ENCODE measurements around the gene NFX1. TPM values are rescaled to one million over a fixed set of nuclear protein-coding genes. Genes with fewer than 3 reads are reported as not detected.

Gene NFX1
- total RNA-seq, 1 donor from 2014 or later, result 37.0 TPM

DNA sequence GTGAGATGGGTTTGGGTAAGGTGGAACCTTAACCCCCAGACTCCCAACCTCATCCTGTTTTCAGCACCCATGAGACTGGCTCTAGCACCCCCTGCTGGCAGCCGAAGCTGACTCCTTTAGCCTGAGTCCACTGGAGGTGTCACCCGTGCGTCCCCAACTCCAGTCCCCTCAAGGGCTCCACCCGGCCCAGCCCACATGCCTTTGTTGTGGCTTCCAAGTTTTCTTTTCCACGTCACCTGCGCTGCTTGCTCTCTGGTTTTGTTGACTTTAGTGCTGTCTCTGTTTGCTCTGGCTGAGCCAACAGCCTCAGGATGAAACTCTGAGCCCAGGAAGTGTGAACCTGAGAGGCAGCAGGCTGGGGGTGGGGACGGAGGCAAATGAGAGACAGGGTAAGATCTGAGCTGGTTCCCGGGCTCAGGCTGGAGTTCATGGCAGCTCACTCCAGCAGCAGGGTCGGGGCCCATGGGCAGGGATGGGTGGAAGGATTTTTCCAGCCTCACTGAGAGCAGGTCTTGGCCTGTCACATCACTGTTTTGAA is 125.3 kb downstream of the NFX1 start:
- DNase-seq (ENCODE audit: low read depth), result peak; percentile 51

DNA sequence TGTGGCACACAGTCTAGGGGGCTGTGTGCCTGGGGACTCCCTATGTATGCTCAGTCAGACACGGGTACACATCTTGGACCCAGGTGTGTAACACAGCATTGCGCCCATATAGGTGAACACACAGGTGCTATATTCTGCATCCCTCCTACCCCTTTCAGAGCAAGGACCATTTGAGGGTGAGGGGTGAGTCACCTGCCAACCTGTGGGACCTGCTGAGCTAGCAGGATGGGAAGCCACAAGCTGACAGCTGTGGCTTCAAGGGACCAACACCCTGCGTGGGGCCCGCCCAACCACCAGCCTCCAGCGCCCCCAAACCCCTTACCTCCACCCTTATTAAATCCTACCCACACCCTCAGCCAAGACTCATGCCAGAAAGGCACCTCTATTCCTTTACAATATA is 126.7 kb downstream of the NFX1 start:
- no peak for DNase-seq (ENCODE audit: low read depth)

DNA sequence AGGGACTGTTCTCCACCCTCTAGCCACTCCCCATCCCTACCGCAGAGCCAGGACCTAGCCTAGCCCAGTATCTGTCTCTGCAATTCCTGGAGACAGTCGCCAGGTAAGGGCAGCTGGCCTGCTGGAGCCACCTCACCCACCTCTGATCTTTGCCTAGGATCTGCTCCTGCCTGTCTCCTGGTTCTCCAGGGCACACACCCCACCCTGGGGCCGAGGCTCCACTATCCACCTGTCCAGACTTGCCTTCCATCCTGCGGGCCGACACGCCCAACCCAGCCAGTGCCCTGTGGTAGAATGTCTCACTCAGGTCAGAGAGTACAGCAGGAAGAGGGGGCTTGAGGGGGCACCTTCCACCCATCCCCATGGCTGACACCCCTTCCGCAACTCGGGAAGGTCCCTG is 127.8 kb downstream of the NFX1 start:
- DNase-seq (ENCODE audit: low read depth), result no peak

DNA sequence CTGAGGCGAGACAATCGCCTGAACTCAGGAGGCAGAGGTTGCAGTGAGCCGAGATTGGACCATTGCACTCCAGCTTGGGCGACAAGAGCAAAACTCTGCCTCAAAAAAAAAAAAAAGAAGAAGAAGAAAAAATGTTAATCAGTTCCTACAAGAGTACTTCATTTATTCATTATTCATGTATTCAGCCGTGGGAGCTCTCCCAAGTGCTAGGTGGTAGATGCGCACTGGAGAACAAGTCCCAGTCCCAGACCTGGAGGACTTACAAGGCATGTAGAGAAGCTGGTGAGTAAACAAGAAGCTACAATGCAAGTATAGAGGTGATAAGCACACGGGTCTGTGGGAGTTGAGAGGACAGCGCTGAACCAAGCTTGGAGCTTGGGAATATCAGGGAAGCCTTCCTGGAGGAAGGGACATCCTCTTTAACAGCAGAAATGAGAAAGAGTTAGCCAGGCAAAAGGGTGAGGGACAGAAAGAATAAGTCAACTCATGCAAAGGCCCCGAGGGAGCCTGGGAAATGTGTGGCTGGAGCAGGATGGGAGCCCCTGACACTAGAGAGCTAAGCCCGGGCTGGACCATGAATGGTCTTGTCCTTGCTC is 129.5 kb downstream of the NFX1 start:
- DNase-seq (ENCODE audit: low read depth), result no peak

Other genes starting within 250 kb of the NFX1 start
- gene SMU1, start 213.8 kb upstream of the NFX1 start, total RNA-seq, result 19.6 and 20.3 TPM in 2 replicates
- 36.5 and 39.4 TPM in 2 replicates for gene B4GALT1, start 123.2 kb upstream of the NFX1 start, total RNA-seq
- gene SPINK4, start 50.3 kb upstream of the NFX1 start, total RNA-seq, result not detected in 2 replicates
- 74.6 and 78.7 TPM in 2 replicates for gene BAG1, start 25.8 kb upstream of the NFX1 start, total RNA-seq
- gene CHMP5, start 25.5 kb upstream of the NFX1 start, total RNA-seq, result 94.4 and 97.4 TPM in 2 replicates
- 0.10 and 0.48 TPM in 2 replicates for gene AQP7, start 112.1 kb downstream of the NFX1 start, total RNA-seq
- gene AQP3, start 157.1 kb downstream of the NFX1 start, total RNA-seq, result 89.2 and 113 TPM in 2 replicates
- 32.3 and 33.5 TPM in 2 replicates for gene NOL6, start 183.4 kb downstream of the NFX1 start, total RNA-seq
- gene ANKRD18B, start 233.7 kb downstream of the NFX1 start, total RNA-seq, result 11.7 and 15.1 TPM in 2 replicates

Measured in myocyte (in vitro differentiated cells).